T-helper 2 cell (primary cell): Measurements from ENCODE around the gene C1QTNF8.
A peak's percentile ranks its signal among the peaks of the same experiment; 100 is the strongest.

Experiments
- DNase-seq, 5 experiments: peaks; one replicate each; pipeline versions ENCODE4 v3.0.0 to v3.0.0-alpha.2; 2012 to 2022

The C1QTNF8 gene

GRCh38 chr16:1057252-1057932 is 38.7 kb downstream of the C1QTNF8 start:
- DNase-seq: peak; percentile 15 to 59 (median 36)

GRCh38 chr16:1056196-1056595 is 39.8 kb downstream of the C1QTNF8 start:
- no peak for DNase-seq

DNA sequence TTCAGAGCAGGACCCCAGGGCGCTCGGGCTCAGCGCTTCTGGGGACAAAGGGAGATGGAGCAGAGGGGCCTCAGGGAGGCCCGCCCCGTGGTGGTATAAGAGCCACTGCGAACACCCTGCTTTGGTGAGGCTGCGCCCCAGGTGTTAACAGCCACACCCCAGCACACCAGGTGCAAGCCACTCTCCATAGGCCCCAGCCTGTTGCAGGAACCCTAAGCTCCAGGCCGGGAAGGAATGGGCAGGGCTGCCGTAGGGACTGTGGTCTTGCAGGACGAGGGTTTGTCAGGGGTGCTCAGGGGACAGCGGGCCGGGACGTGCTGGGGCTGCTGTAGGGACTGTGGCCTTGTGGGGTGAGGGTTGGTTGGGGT is 40.5 kb downstream of the C1QTNF8 start:
- no peak for DNase-seq

- no peak for DNase-seq
These were observed 41.1 kb downstream of the C1QTNF8 start for GRCh38 chr16:1054660-1055556.

GRCh38 chr16:1053700-1054368 is 42.2 kb downstream of the C1QTNF8 start:
- DNase-seq: no peak

DNA sequence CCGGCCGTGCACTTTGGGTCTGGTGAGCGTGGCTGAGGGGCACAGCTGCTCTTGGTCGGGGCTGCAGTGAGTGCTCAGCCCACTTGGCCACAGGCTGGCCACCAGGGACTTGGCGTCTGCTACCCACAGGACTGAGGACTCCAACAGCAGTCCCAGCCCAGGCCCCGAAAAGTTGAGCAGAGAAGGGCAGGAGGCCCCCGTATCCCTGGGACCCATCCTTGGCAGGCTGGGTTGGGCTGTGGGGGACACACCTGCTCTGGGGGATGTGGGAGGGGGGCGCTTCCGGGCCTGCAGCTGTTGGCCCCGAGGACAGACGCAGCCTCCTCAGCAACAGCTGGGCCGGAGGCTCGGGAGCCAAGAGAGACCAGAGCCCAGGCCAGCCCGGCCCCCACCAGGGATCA is 42.9 kb downstream of the C1QTNF8 start:
- DNase-seq: no peak

GRCh38 chr16:1052721-1053120 is 43.3 kb downstream of the C1QTNF8 start:
- no peak for DNase-seq

DNA sequence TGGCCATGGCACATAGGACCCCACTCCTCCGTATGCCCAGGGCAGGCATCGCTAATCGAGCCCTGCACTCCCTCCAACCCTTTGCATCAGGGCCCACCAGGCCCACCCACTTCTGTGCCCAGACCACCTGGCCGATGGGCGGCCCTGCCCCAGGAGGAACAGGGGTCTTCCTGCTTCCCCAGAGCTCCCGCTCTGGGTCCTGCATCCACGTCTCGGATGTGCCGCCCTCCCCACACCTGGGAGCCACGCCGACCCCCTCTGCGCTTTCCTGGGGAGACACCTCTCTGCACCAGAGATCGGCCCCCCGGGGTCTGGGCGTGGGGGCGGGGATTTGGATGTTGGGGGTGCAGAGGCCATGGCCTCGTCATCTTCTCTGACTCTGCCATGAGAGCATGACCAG is 44.6 kb downstream of the C1QTNF8 start:
- no peak for DNase-seq

GRCh38 chr16:1050921-1051320 is 45.1 kb downstream of the C1QTNF8 start:
- DNase-seq: no peak

DNA sequence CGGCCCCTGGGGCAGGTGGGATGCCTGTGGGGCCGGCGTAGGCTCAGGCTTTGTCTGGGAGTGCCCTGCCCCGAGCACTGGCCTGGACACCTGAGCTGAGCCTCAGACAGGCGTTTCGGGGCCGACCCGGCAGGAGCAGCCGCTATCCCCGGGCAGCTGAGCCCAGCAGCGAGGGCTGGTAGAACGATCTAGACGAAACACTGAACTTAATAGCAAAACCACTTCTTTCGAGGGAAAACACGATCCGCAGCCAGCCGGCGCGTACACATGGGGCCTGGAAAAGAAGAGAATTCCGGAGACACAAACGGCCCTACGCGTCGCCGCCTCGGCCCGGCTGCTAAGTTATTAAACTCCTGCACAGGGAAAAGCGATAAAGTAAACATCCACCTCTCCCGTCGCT is 45.5 kb downstream of the C1QTNF8 start:
- no peak for DNase-seq

DNA sequence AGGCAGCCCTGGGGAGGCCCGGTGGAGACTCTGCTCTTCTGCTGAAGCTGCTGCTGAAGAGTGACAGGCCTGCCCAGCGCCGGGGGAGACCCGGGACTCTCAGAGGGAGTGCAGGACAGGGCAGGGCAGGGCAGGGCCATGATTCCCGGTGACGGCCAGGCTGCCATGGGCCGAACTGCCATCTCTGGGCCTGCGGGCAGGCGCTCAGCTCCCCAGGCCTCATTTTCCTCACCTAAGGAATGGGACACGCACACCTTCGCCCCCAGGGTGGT is 46.1 kb downstream of the C1QTNF8 start:
- no peak for DNase-seq

GRCh38 chr16:1049113-1049975 is 46.7 kb downstream of the C1QTNF8 start:
- no peak for DNase-seq

DNA sequence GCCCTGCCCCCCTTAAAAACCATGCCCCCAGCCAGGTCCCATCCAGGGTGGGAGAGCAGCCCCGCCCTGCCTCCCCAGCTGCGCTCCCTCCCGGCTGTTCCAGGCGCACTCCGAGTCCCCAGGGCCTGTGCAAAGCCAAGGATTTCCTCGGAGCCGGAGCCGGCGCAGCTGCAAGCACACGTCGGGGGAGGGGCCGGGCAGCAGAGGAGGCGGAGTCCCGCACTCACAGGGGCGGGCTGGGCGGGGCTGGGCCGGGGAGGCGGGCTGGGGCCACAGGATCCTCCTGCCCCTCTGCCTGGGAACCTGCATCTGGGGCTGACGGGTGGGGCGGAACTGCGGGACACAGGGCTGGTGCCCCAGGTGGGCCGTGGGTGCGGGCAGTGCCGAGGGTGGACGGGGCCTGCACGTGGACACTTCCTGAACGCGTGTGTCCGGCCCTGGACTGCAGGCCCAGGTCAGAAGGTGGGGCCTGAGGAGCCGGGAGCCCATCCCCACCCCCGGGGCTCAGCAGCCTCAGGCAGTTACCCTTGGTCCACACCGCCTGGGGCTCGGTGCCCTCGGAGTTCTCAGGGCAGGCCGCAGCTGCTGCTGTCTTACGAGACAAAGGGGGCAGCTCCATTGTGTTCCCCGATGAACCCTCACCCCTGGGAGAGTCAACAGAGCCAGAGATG is 47.5 kb downstream of the C1QTNF8 start:
- peak in 1 of 5 experiments; percentile 20 for DNase-seq

DNA sequence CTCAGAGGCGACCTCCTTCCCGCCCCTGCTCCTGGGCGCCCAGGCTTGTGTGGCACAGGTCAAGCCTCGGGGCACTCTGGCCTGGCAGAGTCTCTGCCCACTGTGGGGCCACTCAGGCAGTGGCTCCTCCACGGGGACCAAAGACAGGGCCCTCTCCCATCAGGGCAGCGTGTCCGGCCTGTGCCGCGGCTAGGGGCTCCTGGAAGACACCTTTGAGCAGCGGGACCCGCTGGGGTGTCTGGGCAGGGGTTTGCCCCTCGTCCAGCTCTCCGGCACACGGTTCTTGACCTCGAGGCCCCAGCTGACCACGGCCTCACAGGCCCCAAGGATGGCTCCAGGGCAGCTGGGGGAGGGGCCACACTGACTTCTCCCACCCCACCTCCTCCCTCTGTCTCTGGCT is 48.2 kb downstream of the C1QTNF8 start:
- no peak for DNase-seq

- DNase-seq: no peak
These were observed 48.9 kb downstream of the C1QTNF8 start for GRCh38 chr16:1047123-1047522.

DNA sequence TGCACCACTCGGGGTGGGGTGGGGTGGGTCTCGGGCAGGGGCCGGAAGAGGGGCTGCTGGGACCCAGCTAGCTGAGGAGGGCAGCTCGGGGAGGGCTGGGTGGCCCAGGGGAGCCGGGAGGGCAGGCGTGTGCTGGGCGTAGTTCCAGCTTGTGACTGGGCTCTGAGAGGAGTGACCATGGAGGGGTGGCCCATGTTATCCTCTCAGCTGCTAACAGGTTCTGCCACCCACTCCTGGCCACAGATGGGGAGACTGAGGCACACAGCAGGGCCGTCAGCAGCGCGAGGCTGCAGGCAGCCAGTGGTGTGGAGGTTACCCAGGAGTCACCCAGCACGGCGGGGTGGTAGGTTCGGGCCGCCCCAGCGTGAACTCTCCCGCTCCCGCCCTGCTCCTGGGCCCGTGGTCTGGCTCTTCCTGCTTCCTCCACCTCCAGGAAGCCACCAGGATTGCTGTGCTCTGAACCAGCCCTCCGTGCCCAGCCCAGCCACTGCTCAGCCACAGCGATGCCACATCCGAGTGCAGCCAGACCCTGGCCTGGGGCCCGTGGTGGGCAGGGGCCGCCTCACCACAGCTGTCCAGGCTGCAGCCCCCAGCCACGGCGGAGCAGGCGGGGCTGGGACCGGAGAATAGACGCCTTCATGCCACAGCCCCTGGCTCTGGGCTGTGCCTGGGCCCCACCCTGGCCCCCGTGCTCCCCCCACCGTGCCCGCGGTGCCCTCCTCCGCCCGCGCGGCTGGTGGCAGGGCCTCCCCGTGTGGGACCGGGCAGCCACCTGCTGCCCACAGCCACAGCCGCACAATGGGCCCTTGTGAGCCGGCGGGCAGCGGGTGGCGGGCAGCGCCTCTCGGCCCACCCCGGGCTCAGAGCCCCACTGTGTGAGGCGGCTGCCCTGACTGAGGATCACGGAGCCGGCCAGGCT is 49.8 kb downstream of the C1QTNF8 start:
- no peak for DNase-seq

DNA sequence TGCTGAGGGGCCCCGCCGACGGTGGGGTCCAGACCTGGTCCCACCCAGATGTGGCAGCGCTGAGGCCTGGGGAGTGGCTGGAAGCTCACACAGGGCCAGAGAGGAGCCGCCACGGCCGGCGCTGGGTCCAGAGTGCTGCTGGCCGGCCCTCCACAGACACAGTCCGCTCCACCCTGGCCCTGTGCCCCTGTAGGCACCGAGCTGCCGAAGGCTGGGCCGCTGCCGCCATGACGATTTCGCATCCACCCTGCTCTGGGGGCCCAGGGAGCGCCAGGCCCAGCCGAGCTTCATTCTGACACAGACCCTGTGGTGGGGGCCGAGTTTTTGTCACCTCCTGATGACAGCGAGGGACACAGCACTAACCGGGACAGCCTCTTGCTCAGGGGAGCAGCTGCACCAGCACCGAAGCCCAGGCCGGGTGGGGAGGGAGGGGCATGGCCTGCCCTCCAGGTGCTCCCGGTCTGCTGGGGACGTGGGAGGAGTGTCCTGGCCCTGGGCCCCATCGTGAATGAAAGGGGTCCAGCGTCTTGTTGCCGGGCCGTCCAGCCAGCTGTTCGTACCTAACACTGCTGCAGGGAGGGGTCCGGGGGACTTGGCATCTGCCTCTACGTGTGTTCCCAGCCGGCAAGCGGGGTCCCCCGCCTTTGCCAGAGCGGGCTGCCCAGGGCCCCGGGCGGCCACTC is 50.6 kb downstream of the C1QTNF8 start:
- no peak for DNase-seq

DNA sequence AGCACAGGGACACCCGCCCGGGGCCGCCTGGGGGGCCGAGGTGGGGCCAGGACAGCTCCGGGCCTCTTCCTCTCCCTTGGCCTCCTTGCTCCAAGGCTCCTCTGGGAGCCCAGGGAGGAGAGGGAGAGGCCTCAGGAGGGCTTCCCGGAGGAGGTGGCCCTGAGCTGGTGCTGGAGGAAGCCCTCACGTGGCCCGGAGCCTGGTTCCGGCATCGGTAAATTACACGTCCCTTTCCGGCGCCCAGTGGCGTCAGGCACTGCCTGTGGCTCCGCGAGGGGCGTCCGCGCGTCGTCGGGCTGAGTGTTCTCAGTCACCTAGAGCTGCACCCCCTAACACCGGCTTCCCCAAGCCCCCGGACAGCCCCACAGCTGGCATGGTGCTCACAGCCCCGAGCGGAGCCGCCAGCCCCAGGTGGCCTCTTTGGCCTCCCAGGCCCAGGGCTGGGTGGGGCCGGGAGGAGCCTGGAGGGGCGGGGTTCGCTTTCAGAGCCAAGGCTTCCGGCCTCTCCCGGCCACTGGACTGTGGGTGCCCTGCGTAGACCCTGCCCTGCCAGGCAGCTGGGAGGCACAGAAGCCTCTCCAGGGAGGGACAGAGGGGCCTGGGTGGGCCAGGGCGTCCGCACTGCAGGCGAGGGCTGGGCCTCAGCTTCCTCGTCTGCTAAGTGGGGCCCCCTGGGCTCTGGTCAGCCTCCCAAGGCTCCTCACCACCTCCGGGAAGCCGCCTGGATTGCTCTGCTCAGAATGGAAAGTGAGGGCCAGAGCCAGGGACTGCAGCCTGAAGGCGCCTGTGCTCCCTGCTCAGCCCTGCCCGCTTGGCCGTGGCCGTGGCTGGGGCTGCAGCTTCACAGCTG is 51.4 kb downstream of the C1QTNF8 start:
- DNase-seq: no peak

DNA sequence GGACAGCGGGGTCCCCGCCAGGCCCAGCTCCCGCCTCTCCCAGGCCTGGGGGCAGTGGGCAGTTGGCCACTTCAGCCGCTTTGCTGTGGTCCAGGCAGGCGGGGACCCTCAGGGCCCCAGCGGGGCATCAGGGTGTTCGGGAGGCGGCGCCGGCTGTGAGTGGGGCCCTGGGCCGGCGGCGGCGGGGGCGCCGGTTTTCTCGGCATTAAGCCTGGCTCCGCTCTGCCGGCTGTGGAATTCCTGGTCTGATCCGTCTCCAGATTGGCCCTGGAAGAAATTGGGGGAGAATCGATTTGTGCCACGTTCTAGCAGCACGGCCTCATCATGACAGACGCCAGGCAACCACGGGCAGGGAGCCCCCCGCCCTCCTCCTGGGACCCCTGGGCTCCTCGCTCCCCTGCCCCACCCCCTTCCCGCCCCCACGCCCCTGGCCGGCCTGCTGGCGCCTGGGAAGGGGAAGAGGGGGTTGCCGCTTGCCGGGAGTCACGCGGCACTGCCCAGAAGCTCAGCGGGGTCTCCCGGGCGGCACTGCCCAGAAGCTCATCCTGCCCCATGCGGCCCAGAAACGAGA is 52.1 kb downstream of the C1QTNF8 start:
- peak in 1 of 5 experiments; percentile 16 for DNase-seq
